HUES64 (cell line): ENCODE data around the gene RASGRF1.

Experiments
- H3K27ac ChIP-seq: 2 replicates; pipeline ENCODE4 v1.7.0; 2013; ENCODE audit warnings: low read depth, low read length, inconsistent platforms
- H3K27me3 ChIP-seq: 2 replicates; pipeline ENCODE4 v1.6.1; 2013; ENCODE audit warnings: mild to moderate bottlenecking, low read length; ENCODE audit not compliant: insufficient read depth
- H3K36me3 ChIP-seq: 2 replicates; pipeline ENCODE4 v1.6.1; 2013; ENCODE audit warnings: mild to moderate bottlenecking, low read length; ENCODE audit not compliant: insufficient read depth
- H3K4me1 ChIP-seq: 2 replicates; pipeline ENCODE4 v1.6.1; 2013; ENCODE audit warnings: mild to moderate bottlenecking, low read length, moderate library complexity; ENCODE audit not compliant: insufficient read depth
- H3K4me3 ChIP-seq: 2 replicates; pipeline ENCODE4 v1.5.1; 2013; ENCODE audit warnings: mild to moderate bottlenecking, low read length, moderate library complexity
- H3K9ac ChIP-seq: 2 replicates; pipeline ENCODE4 v1.6.1; 2013; ENCODE audit warnings: mild to moderate bottlenecking, low read depth, low read length
- H3K9me3 ChIP-seq: 2 replicates; pipeline ENCODE4 v1.6.1; 2013; ENCODE audit warnings: low read depth, low read length; ENCODE audit not compliant: insufficient read depth
- WGBS: fragments of 150-250, 120-280 bp; methylation state at CpG from one replicate; pipeline ENCODE4 v1.1.7; 2013; ENCODE audit warnings: missing lambda C conversion rate; 5-methylcytosine and 5-hydroxymethylcytosine counted together

The RASGRF1 gene

GRCh38 chr15:78993257-78993930, 97.2 kb downstream of the RASGRF1 start:
- H3K36me3 ChIP-seq, result no peaks in the 10 kb centered on the region
- H3K9ac ChIP-seq, result no peak overlapping the region
- 87% methylated on average over 3 of the region's 4 CpGs for WGBS
- H3K9me3 ChIP-seq, result no peaks in the 10 kb centered on the region
- no peaks in the 10 kb centered on the region for H3K27me3 ChIP-seq
- no peak overlapping the region for H3K27ac ChIP-seq
- peaks cover 6% of the 10 kb centered on the region; the same call in 1 of the 2 replicates for H3K4me1 ChIP-seq
- no peak overlapping the region for H3K4me3 ChIP-seq

- Histone ChIP-seq H3K4me3 (no peak overlapping the region), H3K27me3 (no peaks in the 10 kb centered on the region), H3K27ac (no peak overlapping the region), H3K9me3 (no peaks in the 10 kb centered on the region), H3K9ac (no peak overlapping the region), H3K36me3 (no peaks in the 10 kb centered on the region), H3K4me1 (peaks cover 6% of the 10 kb centered on the region; the same call in 1 of the 2 replicates)
- 91% methylated on average over 17 of the region's 17 CpGs for WGBS
Observed at GRCh38 chr15:78992416-78993256, 97.9 kb downstream of the RASGRF1 start.

- Histone ChIP-seq H3K9me3 (no peaks in the 10 kb centered on the region), H3K27me3 (no peaks in the 10 kb centered on the region), H3K36me3 (no peaks in the 10 kb centered on the region), H3K4me1 (peaks cover 4% of the 10 kb centered on the region; the same call in 1 of the 2 replicates), H3K9ac (no peak overlapping the region), H3K4me3 (no peak overlapping the region), H3K27ac (no peak overlapping the region)
- 92% methylated on average over 15 of the region's 15 CpGs for WGBS
Observed at GRCh38 chr15:78991879-78992278, 98.7 kb downstream of the RASGRF1 start.

GRCh38 chr15:78991476-78991875, 99.1 kb downstream of the RASGRF1 start:
- H3K9ac ChIP-seq, result no peak overlapping the region
- H3K4me3 ChIP-seq, result no peak overlapping the region
- WGBS, result 92% methylated on average over 10 of the region's 10 CpGs
- H3K27me3 ChIP-seq, result no peaks in the 10 kb centered on the region
- peaks cover under 1% of the 10 kb centered on the region; the same call in 1 of the 2 replicates for H3K4me1 ChIP-seq
- H3K36me3 ChIP-seq, result no peaks in the 10 kb centered on the region
- no peak overlapping the region for H3K27ac ChIP-seq
- no peaks in the 10 kb centered on the region for H3K9me3 ChIP-seq

- Histone ChIP-seq H3K36me3 (no peaks in the 10 kb centered on the region), H3K9me3 (no peaks in the 10 kb centered on the region), H3K4me3 (no peak overlapping the region), H3K9ac (no peak overlapping the region), H3K27ac (no peak overlapping the region), H3K27me3 (no peaks in the 10 kb centered on the region), H3K4me1 (no peaks in the 10 kb centered on the region)
- 86% methylated on average over 1 of the region's 1 CpG for WGBS
Observed at GRCh38 chr15:78990278-78990677, 100.3 kb downstream of the RASGRF1 start.

- no peaks in the 10 kb centered on the region for H3K36me3 ChIP-seq
- no peak overlapping the region for H3K27ac ChIP-seq
- 94% methylated on average over 9 of the region's 9 CpGs for WGBS
- H3K9me3 ChIP-seq, result no peaks in the 10 kb centered on the region
- H3K4me1 ChIP-seq, result no peaks in the 10 kb centered on the region
- H3K9ac ChIP-seq, result no peak overlapping the region
- H3K27me3 ChIP-seq, result no peaks in the 10 kb centered on the region
- no peak overlapping the region for H3K4me3 ChIP-seq
Observed at GRCh38 chr15:78989701-78990240, 100.8 kb downstream of the RASGRF1 start.

DNA sequence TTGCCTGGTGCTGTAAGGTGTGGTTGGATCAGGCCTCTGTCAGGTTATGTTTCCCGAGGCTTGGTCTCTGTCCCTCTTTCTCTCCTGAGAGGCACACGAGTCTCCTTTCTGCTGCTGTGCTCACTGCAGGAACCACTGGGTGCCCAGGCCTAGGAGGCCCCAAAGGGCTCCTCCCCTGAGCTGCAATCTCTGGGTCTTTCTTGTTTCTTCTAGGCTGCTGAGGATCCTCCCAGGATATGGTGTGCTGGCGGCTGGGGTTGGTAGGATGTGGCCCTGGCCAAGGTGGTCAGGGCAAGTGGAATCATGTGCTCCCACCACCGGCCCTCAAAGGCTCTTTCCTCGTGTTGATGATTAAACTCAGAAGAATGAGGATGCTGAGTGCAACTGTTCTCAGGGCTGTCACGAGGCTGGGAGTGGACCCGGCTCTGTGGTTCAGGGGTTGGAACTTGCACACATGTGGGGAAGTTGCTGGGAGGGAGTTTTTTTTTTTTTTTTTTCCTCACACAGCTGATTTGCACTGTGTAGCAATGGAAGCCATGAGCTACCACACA, 102.1 kb downstream of the RASGRF1 start:
- WGBS, result 81% methylated on average over 7 of the region's 7 CpGs
- Histone ChIP-seq H3K27ac (no peak overlapping the region), H3K4me1 (no peaks in the 10 kb centered on the region), H3K9ac (no peak overlapping the region), H3K36me3 (no peaks in the 10 kb centered on the region), H3K9me3 (no peaks in the 10 kb centered on the region), H3K27me3 (no peaks in the 10 kb centered on the region), H3K4me3 (no peak overlapping the region)

DNA sequence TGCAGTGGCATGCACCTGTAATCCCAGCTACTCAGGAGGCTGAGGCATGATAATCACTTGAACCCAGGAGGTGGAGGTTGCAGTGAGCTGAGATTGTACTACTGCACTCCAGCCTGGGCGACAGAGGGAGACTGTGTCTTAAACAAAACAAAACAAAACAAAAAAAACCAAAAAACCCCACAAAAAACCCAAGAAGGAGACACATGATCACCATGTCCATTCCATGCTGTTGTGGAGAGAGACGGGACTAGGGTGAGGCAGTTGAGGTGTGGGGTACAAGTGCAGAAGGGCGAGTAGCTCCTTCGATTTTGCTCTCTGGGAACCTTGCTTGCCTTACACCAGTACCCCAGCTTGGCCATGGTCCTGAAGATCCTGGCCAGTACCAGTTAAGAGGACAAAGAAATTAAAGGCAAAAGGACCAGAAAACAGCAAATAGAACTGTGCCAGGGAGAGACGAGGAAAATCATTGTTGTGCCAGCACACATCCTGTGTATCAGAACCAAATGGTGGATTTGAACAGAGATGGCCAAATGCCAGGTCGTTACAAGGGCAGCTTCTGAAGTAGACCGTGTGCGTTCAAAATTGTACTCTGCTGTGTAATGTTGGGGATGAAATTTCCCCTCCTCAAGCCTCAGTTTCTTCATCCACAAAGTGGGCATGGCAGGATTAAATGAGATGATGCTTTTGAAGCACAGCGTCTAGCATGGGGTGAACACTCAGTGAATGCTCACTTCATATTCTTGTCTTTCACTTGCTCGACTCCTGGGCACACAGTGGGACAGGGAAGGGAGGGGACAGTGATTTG, 102.8 kb downstream of the RASGRF1 start:
- Histone ChIP-seq H3K27me3 (no peaks in the 10 kb centered on the region), H3K36me3 (no peaks in the 10 kb centered on the region), H3K4me3 (no peak overlapping the region), H3K9me3 (no peaks in the 10 kb centered on the region), H3K9ac (no peak overlapping the region), H3K27ac (no peak overlapping the region), H3K4me1 (no peaks in the 10 kb centered on the region)
- 93% methylated on average over 9 of the region's 10 CpGs for WGBS

DNA sequence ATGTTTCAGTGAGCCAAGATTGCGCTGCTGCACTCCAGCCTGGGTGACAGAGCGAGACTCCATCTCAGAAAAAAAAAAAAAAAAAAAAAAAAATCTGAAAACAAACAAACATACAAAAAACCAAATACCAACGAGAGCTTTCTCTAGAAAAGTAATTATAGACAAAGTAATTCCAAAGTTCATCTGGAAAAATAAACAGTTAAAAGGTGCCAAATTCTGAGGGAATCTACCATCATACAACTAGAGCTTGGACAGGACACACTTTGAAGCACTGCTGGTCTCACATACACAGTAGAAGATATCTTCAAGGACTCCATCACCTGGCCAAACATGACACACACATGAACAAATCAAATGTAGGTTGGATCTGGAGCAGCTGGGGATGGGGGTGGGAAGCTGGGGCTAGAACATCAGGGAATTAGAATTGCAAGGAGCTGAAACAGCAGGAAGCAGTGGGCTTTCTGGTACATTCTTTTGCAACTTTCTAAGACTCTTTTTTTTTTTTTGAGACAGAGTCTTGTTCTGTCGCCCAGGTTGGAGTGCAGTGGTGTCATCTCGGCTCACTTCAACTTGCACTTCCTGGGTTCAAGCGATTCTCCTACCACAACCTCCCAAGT, 104.6 kb downstream of the RASGRF1 start:
- H3K27me3 ChIP-seq, result no peaks in the 10 kb centered on the region
- no peak overlapping the region for H3K9ac ChIP-seq
- H3K36me3 ChIP-seq, result no peaks in the 10 kb centered on the region
- WGBS, result 91% methylated on average over 4 of the region's 6 CpGs
- no peak overlapping the region for H3K27ac ChIP-seq
- no peaks in the 10 kb centered on the region for H3K9me3 ChIP-seq
- H3K4me3 ChIP-seq, result no peak overlapping the region
- no peaks in the 10 kb centered on the region for H3K4me1 ChIP-seq

DNA sequence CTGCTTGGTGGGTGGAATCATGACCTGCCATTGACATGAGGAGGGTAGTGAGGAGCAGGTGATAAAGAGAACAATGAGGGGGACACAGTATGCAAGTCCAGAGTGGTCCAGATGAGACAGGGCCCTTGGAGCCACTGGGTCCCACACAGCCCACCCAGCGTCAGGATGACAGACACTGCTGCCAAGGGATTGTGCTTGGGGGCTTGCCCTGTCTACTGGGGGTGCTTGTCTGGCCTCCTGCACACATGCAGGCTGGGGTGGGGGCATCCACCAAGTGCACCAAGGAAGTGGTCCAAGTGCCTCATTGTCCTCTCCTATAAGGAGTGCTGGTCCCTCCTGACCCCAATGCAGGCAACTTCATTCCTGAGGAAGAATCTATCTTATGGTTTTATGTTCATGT, 106.5 kb downstream of the RASGRF1 start:
- Histone ChIP-seq H3K9ac (no peak overlapping the region), H3K27ac (no peak overlapping the region), H3K27me3 (peaks cover 4% of the 10 kb centered on the region; the same call in 1 of the 2 replicates), H3K4me3 (no peak overlapping the region), H3K9me3 (no peaks in the 10 kb centered on the region), H3K4me1 (no peaks in the 10 kb centered on the region), H3K36me3 (no peaks in the 10 kb centered on the region)
- 93% methylated on average over 1 of the region's 1 CpG for WGBS
